Measurements from ENCODE around the gene TTBK1. TPM values are rescaled to one million over a fixed set of nuclear protein-coding genes. Genes with fewer than 3 reads are reported as not detected.

The TTBK1 gene
- total and polyA plus RNA-seq, 2 of the 4 experiments (the other 2 are of a cell fraction) = 0.02 TPM; not detected in 1

DNA sequence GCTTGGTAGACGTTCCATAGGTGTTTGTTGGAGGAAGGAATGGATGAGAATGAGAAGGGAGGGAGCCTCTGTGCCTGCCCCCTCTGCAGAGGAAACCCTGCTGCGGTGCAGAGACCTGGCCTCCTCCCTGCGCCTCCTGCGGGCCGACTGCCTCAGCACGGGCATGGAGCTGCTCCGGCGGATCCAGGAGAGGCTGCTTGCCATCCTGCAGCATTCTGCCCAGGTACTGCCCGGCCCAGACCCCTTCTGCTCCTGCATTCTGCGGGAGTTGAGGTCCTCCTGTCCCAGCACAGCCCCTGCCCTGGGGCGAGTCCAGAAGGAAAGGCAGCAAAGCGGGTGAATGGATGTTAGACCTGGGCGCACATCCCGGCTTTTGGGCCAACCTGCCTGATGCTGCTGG lies 20.1 kb upstream of the TTBK1 start:
- dilution Hi-C loops (cut with HindIII; ENCODE audit: low sequenced_read_pairs, unreplicated experiment) = no loop called here
- ChIA-PET CTCF (no interaction called here), POLR2A (ENCODE audit: unreplicated experiment) (no interaction called here)
- Histone ChIP-seq H4K91ac (ENCODE audit: insufficient read depth, low read depth, low read length) (no peak overlapping the region), H3K4me1 (ENCODE audit: control insufficient read depth, insufficient read depth, low read length) (peaks cover 2% of the 10 kb centered on the region; the same call in 1 of the 2 replicates), H3K4me3 (ENCODE audit: insufficient read depth, low read depth, low read length) (no peak overlapping the region), H3K18ac (ENCODE audit: low read depth, low read length) (no peak overlapping the region), H2BK120ac (ENCODE audit: low read depth, low read length) (no peak overlapping the region), H3K79me1 (ENCODE audit: low read depth in 1 of 2, low read length in 2 of 2) (peaks cover 0 to 2% of the 10 kb centered on the region in 2 experiments; a peak in 1 of 4 replicates), H2BK15ac (ENCODE audit: low read depth, low read length) (no peak overlapping the region), H3K4ac (ENCODE audit: low read depth, low read length) (no peak overlapping the region), H2BK20ac (ENCODE audit: low read depth, low read length) (no peak overlapping the region), H4K8ac (ENCODE audit: low read depth in 2 of 2, low read length in 2 of 2) (no peak overlapping the region), H2AFZ (replicated peaks; ENCODE audit: low read length, poor library complexity) (no peak overlapping the region), H3K4me2 (ENCODE audit: low read depth, low read length) (no peak overlapping the region), H3K27ac (ENCODE audit: insufficient read depth, low read length) (no peak overlapping the region), H3K23ac (ENCODE audit: low read depth, low read length) (no peak overlapping the region), H3K27me3 (ENCODE audit: control insufficient read depth, insufficient read depth, low read length) (no peaks in the 10 kb centered on the region), H4K5ac (ENCODE audit: low read depth, low read length) (no peak overlapping the region), H3K9ac (ENCODE audit: low read depth, low read length) (no peak overlapping the region), H2AK5ac (ENCODE audit: low read depth, low read length) (no peak overlapping the region), H3K14ac (replicated peaks; ENCODE audit: low read depth, low read length) (no peak overlapping the region), H2BK5ac (ENCODE audit: low read depth, low read length, poor library complexity, severe bottlenecking) (no peak overlapping the region), H3K36me3 (ENCODE audit: control insufficient read depth, insufficient read depth, low read length) (peaks cover 39% of the 10 kb centered on the region), H2AK9ac (replicated peaks; ENCODE audit: low read depth, low read length, poor library complexity) (no peak overlapping the region), H3K9me3 (ENCODE audit: control insufficient read depth, insufficient read depth, low read length) (no peaks in the 10 kb centered on the region), H3K56ac (ENCODE audit: extremely low read depth, insufficient read depth, low read length) (no peak overlapping the region), H4K20me1 (ENCODE audit: insufficient read depth, low read length) (no peaks in the 10 kb centered on the region), H3K9me1 (ENCODE audit: insufficient read depth, low read length) (no peaks in the 10 kb centered on the region)
- intact Hi-C loops (cut with micrococcal nuclease) = no loop called here
- no peak for ATAC-seq (ENCODE audit: low read depth)
- in situ Hi-C loops (cut with MboI; ENCODE audit: low sequenced_read_pairs) = no loop called here
- BruUV-seq (replicated peaks) = no TSS peak
- 90% methylated on average over 8 of the region's 14 CpGs; no CpG with 5 or more reads in 1 of the 2 experiments for WGBS, 2 experiments (ENCODE audit: extremely low coverage in 2 of 2, insufficient read length in 1 of 2)
- no peak for DNase-seq
- TF ChIP-seq, protein P1, sequence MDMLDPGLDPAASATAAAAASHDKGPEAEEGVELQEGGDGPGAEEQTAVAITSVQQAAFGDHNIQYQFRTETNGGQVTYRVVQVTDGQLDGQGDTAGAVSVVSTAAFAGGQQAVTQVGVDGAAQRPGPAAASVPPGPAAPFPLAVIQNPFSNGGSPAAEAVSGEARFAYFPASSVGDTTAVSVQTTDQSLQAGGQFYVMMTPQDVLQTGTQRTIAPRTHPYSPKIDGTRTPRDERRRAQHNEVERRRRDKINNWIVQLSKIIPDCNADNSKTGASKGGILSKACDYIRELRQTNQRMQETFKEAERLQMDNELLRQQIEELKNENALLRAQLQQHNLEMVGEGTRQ (IDR thresholded peaks at IDR 0.05; ENCODE audit: low read depth, low read length) = no peak
- TF ChIP-seq NFE2L2 (IDR thresholded peaks at IDR 0.05; ENCODE audit: low read depth, low read length) (no peak), CHD1 (IDR thresholded peaks at IDR 0.05; ENCODE audit: low read depth, low read length) (no peak), FOS (IDR thresholded peaks at IDR 0.05; ENCODE audit: low read depth, low read length) (no peak), BHLHE40 (IDR thresholded peaks at IDR 0.05; ENCODE audit: low read depth, low read length) (no peak), MAZ (IDR thresholded peaks at IDR 0.05; ENCODE audit: borderline replicate concordance, low read depth, low read length) (no peak), POLR2A (IDR thresholded peaks at IDR 0.05; ENCODE audit: low read depth, low read length) (no peak), RFX5 (IDR thresholded peaks at IDR 0.05; ENCODE audit: low read depth, low read length) (no peak), MXI1 (IDR thresholded peaks at IDR 0.05; ENCODE audit: borderline replicate concordance, low read depth, low read length) (no peak), MAFK (IDR thresholded peaks at IDR 0.05; ENCODE audit: low read depth, low read length) (no peak), RAD21 (IDR thresholded peaks at IDR 0.05; ENCODE audit: low read length) (no peak), CEBPB (IDR thresholded peaks at IDR 0.05; ENCODE audit: low read depth, low read length) (no peak), SMC3 (IDR thresholded peaks at IDR 0.05; ENCODE audit: low read depth, low read length) (no peak), RCOR1 (IDR thresholded peaks at IDR 0.05; ENCODE audit: insufficient replicate concordance, low read length) (no peak)
- TF ChIP-seq, protein P2, sequence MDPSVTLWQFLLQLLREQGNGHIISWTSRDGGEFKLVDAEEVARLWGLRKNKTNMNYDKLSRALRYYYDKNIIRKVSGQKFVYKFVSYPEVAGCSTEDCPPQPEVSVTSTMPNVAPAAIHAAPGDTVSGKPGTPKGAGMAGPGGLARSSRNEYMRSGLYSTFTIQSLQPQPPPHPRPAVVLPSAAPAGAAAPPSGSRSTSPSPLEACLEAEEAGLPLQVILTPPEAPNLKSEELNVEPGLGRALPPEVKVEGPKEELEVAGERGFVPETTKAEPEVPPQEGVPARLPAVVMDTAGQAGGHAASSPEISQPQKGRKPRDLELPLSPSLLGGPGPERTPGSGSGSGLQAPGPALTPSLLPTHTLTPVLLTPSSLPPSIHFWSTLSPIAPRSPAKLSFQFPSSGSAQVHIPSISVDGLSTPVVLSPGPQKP (IDR thresholded peaks at IDR 0.05; ENCODE audit: borderline replicate concordance, low read depth, low read length) = no peak
- TF ChIP-seq, protein P3, sequence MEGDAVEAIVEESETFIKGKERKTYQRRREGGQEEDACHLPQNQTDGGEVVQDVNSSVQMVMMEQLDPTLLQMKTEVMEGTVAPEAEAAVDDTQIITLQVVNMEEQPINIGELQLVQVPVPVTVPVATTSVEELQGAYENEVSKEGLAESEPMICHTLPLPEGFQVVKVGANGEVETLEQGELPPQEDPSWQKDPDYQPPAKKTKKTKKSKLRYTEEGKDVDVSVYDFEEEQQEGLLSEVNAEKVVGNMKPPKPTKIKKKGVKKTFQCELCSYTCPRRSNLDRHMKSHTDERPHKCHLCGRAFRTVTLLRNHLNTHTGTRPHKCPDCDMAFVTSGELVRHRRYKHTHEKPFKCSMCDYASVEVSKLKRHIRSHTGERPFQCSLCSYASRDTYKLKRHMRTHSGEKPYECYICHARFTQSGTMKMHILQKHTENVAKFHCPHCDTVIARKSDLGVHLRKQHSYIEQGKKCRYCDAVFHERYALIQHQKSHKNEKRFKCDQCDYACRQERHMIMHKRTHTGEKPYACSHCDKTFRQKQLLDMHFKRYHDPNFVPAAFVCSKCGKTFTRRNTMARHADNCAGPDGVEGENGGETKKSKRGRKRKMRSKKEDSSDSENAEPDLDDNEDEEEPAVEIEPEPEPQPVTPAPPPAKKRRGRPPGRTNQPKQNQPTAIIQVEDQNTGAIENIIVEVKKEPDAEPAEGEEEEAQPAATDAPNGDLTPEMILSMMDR (conservative IDR thresholded peaks at IDR 0.05; ENCODE audit: low read depth, low read length) = no peak
